Stimulated activated naive B cell treated with anti-CD40 and anti-IgM and Interleukin-4, amounts not matched to agents 10 μg/mL and 1 μg/mL and 100 μg/mL, for 72 hours (primary cell): ENCODE data around the gene UBTD1.
"Not testable (repeated sequence)": the region's sequence is repeated elsewhere in the genome, so short reads cannot be mapped to it uniquely, and the experiment has no call there.

Source experiments
- ATAC-seq, 2 donors: fragments of 150-1000 bp; cut with Tn5 transposase; replicated peaks; 2 replicates each; pipeline ENCODE4 v1.10.0; 2021; ENCODE audit warnings: moderate library complexity in 1 of 2
- DNase-seq: peaks from one replicate; pipeline ENCODE4 v3.0.0; 2021
- H3K27ac Mint-ChIP-seq: one replicate; pipeline ENCODE4 v1.8.0; 2022; ENCODE audit warnings: mild to moderate bottlenecking, mixed read lengths
- H3K27me3 Mint-ChIP-seq, 2 donors: one replicate each; pipeline ENCODE4 v1.8.0; 2022; ENCODE audit warnings: mixed read lengths in 2 of 2
- H3K36me3 Mint-ChIP-seq, 2 donors: one replicate each; pipeline ENCODE4 v1.8.0; 2022; ENCODE audit warnings: mixed read lengths in 2 of 2, mild to moderate bottlenecking in 1 of 2
- H3K4me1 Mint-ChIP-seq, 2 donors: one replicate each; pipeline ENCODE4 v1.8.0; 2022; ENCODE audit warnings: mixed read lengths in 2 of 2, mild to moderate bottlenecking in 1 of 2
- H3K4me3 Mint-ChIP-seq, 2 donors: one replicate each; pipeline ENCODE4 v1.8.0; 2022; ENCODE audit warnings: mild to moderate bottlenecking in 2 of 2, mixed read lengths in 2 of 2, moderate library complexity in 1 of 2
- H3K9me3 Mint-ChIP-seq, 2 donors: one replicate each; pipeline ENCODE4 v1.8.0; 2022; ENCODE audit warnings: mixed read lengths in 2 of 2, mild to moderate bottlenecking in 1 of 2

UBTD1 gene

DNA sequence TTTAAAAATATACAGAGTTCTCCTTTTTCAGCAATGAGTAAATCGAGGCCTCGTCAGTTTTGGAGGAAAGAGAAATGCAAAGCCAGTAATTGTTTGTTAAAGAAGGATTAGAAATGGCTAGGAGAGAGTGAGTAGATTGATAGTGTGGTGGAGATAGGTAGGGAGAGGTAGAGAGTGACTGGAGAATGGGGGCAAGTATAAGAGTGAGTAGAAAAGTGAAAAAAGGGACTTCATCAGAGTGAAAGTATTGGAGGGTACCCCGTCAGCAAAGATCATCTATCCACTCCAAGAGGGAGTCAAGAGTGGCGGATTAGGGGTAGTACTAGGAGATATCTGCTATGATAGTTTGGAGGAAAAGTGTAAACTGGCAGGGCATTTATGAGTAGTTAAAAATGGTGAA is 64.6 kb downstream of the UBTD1 start:
- H3K27ac Mint-ChIP-seq: no peak overlapping the region
- no peak for ATAC-seq

DNA sequence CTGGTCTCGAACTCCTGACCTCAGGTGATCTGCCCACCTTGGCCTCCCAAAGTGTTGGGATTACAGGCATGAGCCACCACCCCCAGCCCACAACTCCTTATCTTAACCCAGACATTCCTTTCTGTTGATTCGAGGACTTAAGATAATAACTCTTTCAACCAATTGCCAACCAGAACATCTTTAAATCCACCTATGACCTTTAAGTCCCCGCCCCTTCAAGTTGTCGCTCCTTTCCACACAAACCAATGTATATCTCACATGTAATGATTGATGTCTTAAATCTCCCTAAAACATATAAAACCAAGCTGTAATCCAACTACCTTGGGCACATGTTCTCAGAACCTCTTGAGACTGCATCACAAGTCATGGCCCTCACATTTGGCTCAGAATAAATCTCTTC is 66.1 kb downstream of the UBTD1 start:
- ATAC-seq (no peak), DNase-seq (no peak)
- Mint-ChIP-seq H3K4me3 (no peak overlapping the region), H3K4me1 (no peaks in the 10 kb centered on the region), H3K27me3 (no peaks in the 10 kb centered on the region), H3K27ac (no peak overlapping the region), H3K36me3 (peaks cover 0 to 1% of the 10 kb centered on the region in 2 donors), H3K9me3 (peaks cover 0 to 2% of the 10 kb centered on the region in 2 donors)

More for the DNA sequence above, 64.6 kb downstream of the UBTD1 start:
- Mint-ChIP-seq H3K9me3 (peaks cover 0 to 2% of the 10 kb centered on the region in 2 donors), H3K27me3 (no peaks in the 10 kb centered on the region), H3K4me3 (no peak overlapping the region), H3K4me1 (no peaks in the 10 kb centered on the region), H3K36me3 (peaks cover 0 to 1% of the 10 kb centered on the region in 2 donors)
- DNase-seq: no peak

GRCh38 chr10:97566336-97566996 is 67.7 kb downstream of the UBTD1 start:
- H3K4me1 Mint-ChIP-seq: no peaks in the 10 kb centered on the region
- no peak overlapping the region for H3K4me3 Mint-ChIP-seq
- H3K27me3 Mint-ChIP-seq: no peaks in the 10 kb centered on the region

GRCh38 chr10:97567891-97568290 is 69.2 kb downstream of the UBTD1 start:
- Mint-ChIP-seq H3K4me3 (no peak overlapping the region), H3K27ac (no peak overlapping the region), H3K4me1 (peaks cover 0 to 2% of the 10 kb centered on the region in 2 donors), H3K9me3 (no peaks in the 10 kb centered on the region), H3K36me3 (no peaks in the 10 kb centered on the region), H3K27me3 (peaks cover 0 to 2% of the 10 kb centered on the region in 2 donors)
- ATAC-seq: no peak
- no peak for DNase-seq

More at GRCh38 chr10:97566336-97566996, 67.7 kb downstream of the UBTD1 start:
- no peak for DNase-seq
- Mint-ChIP-seq H3K27ac (no peak overlapping the region), H3K36me3 (no peaks in the 10 kb centered on the region), H3K9me3 (peaks cover 0 to 2% of the 10 kb centered on the region in 2 donors)
- ATAC-seq: no peak

- Mint-ChIP-seq H3K27me3 (peaks cover 0 to 7% of the 10 kb centered on the region in 2 donors), H3K4me1 (peaks cover 0 to 2% of the 10 kb centered on the region in 2 donors), H3K27ac (no peak overlapping the region), H3K9me3 (no peaks in the 10 kb centered on the region), H3K36me3 (peaks cover 0 to 3% of the 10 kb centered on the region in 2 donors), H3K4me3 (no peak overlapping the region)
- ATAC-seq (no peak), DNase-seq (no peak)
These were observed 71.5 kb downstream of the UBTD1 start for GRCh38 chr10:97570146-97570788.

DNA sequence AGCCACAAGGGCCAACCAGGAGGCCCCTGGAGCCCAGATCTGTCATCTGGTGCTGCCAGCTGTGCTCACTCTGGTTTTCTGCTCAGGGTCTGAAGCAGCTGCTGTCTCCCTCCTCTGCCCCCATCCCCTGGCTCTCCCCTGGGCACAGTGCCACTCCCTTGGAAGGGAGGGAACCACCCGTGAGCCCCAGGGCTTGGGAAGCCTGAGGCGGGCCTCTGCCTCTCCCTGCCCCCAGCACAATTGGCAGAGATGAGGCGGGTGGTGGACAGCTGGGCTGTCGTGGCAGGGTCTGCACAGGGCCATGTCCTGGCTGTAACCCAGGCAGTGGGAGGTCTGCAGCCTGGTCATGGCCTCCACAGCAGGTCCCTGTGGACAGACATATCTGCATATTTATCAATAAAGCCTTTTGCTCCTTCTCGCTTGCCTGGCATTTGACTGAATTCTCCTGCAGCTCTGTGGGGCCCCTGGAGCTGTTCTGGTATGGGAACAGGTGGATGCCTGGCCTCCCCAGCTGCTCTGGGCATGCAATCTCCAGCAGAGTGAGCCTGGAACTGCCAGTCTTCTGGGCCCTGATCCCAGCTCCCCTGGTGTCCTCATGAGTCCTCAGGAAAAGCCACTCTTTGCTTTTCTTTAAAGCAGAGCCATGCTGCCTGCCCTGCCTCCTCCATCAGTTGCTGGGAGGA is 72.2 kb downstream of the UBTD1 start:
- no peak for ATAC-seq
- H3K36me3 Mint-ChIP-seq: peaks cover 0 to 3% of the 10 kb centered on the region in 2 donors
- no peaks in the 10 kb centered on the region for H3K9me3 Mint-ChIP-seq
- H3K4me3 Mint-ChIP-seq: no peak overlapping the region
- peaks cover 0 to 7% of the 10 kb centered on the region in 2 donors for H3K27me3 Mint-ChIP-seq
- H3K27ac Mint-ChIP-seq: no peak overlapping the region
- peaks cover under 1 to 2% of the 10 kb centered on the region in 2 donors for H3K4me1 Mint-ChIP-seq
- DNase-seq: no peak

GRCh38 chr10:97571622-97572021 is 72.9 kb downstream of the UBTD1 start:
- Mint-ChIP-seq H3K27me3 (peaks cover 0 to 7% of the 10 kb centered on the region in 2 donors), H3K9me3 (no peaks in the 10 kb centered on the region), H3K4me3 (no peak overlapping the region), H3K4me1 (peaks cover 2 to 4% of the 10 kb centered on the region in 2 donors), H3K27ac (no peak overlapping the region), H3K36me3 (peaks cover 0 to 3% of the 10 kb centered on the region in 2 donors)
- no peak for DNase-seq
- no peak for ATAC-seq

DNA sequence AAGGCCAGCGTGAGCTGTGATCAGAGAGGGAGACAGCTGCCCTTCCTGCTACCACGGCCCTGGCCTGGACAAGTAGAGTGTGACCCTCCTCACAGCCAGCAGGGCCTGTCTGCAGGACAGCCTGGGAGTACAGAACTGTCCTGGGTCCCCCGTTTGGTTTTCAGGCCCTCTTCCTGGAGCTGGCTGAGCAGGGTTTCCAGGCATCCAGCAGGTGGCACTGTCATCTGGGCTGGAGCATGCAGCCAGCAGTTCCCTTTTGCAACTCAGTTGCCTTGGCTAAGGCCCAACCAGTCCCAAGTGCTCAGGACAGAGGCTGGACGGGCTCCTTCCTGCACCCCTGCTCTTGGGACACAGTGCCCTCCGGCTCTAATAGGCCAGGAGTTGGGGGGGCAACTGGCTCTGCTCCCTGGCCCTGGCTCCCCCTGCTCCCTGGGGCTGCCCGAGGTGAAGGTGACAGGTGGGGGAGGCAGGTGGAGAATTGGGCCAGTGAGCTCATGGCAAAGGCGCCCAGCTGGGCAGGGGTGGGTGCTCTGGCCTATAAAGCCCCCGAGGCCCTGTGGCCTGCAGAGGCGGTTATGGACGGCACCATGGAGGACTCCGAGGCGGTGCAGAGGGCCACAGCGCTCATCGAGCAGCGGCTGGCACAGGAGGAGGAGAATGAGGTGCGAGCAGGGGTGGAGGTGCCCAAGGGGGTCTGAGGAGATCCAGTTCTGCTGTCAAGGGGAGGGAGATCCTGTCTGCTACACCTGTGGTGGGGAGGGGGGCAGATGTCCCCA is 73.7 kb downstream of the UBTD1 start, which contains the start of gene ANKRD2:
TSS of gene ANKRD2 (plus strand) at position 566 of the 776 bp plus-strand sequence. CDS start at position 576, 10 bp downstream.
- Mint-ChIP-seq H3K27ac (no peak within 1 kb of the TSS), H3K4me1 (peaks cover 2 to 4% of the 10 kb centered on the region in 2 donors), H3K9me3 (no peaks in the 10 kb centered on the region), H3K4me3 (no peak within 1 kb of the TSS), H3K27me3 (peaks cover 0 to 7% of the 10 kb centered on the region in 2 donors), H3K36me3 (peaks cover 0 to 3% of the 10 kb centered on the region in 2 donors)
- peak; percentile 54 for DNase-seq
- peak; percentile 90 to 94 for ATAC-seq

DNA sequence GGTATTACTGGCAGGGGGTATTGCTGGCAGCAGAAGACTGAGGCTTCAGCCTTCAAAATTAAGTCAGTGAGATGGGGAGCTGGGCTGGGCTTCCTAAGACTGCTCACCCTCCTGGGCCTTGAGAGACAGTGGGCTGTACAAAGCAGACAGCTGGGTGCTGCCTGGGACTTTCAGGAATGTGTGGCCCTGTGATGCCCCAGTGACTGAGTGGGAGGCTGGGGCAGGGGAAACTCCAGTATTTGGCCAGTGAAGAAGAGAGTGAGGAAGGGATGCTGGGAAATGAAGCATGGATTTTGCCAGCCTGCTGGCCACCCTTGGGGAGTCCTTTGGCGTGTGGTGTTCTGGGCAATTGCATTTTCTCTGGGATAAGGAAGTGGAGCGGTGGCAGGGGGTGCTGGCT is 74.3 kb downstream of the UBTD1 start:
- no peak overlapping the region for H3K27ac Mint-ChIP-seq
- no peak overlapping the region for H3K4me3 Mint-ChIP-seq
- no peaks in the 10 kb centered on the region for H3K9me3 Mint-ChIP-seq
- H3K4me1 Mint-ChIP-seq: peaks cover 2 to 4% of the 10 kb centered on the region in 2 donors
- peaks cover 0 to 13% of the 10 kb centered on the region in 2 donors for H3K27me3 Mint-ChIP-seq
- no peak for DNase-seq
- peaks cover 0 to 3% of the 10 kb centered on the region in 2 donors for H3K36me3 Mint-ChIP-seq
- ATAC-seq: no peak

GRCh38 chr10:97573672-97574071 is 74.9 kb downstream of the UBTD1 start:
- Mint-ChIP-seq H3K36me3 (peaks cover 0 to 3% of the 10 kb centered on the region in 2 donors), H3K9me3 (no peaks in the 10 kb centered on the region), H3K4me3 (no peak overlapping the region), H3K27me3 (peaks cover 0 to 13% of the 10 kb centered on the region in 2 donors), H3K4me1 (peaks cover 2 to 4% of the 10 kb centered on the region in 2 donors), H3K27ac (no peak overlapping the region)
- ATAC-seq (no peak), DNase-seq (no peak)

- H3K27me3 Mint-ChIP-seq: peaks cover 0 to 13% of the 10 kb centered on the region in 2 donors
- ATAC-seq (no peak), DNase-seq (no peak)
- no peaks in the 10 kb centered on the region for H3K9me3 Mint-ChIP-seq
- H3K4me1 Mint-ChIP-seq: peaks cover 2 to 4% of the 10 kb centered on the region in 2 donors
- no peak overlapping the region for H3K4me3 Mint-ChIP-seq
- peaks cover 0 to 3% of the 10 kb centered on the region in 2 donors for H3K36me3 Mint-ChIP-seq
- H3K27ac Mint-ChIP-seq: peak overlapping the region; percentile 42
These were observed 75.8 kb downstream of the UBTD1 start for GRCh38 chr10:97574374-97575126.

- peaks cover 0 to 3% of the 10 kb centered on the region in 2 donors for H3K36me3 Mint-ChIP-seq
- peaks cover 0 to 13% of the 10 kb centered on the region in 2 donors for H3K27me3 Mint-ChIP-seq
- H3K4me3 Mint-ChIP-seq: no peak overlapping the region
- H3K9me3 Mint-ChIP-seq: no peaks in the 10 kb centered on the region
- H3K4me1 Mint-ChIP-seq: peaks cover 2 to 4% of the 10 kb centered on the region in 2 donors
- DNase-seq: no peak
- no peak for ATAC-seq
- no peak overlapping the region for H3K27ac Mint-ChIP-seq
These were observed 76.5 kb downstream of the UBTD1 start for GRCh38 chr10:97575127-97575668.

DNA sequence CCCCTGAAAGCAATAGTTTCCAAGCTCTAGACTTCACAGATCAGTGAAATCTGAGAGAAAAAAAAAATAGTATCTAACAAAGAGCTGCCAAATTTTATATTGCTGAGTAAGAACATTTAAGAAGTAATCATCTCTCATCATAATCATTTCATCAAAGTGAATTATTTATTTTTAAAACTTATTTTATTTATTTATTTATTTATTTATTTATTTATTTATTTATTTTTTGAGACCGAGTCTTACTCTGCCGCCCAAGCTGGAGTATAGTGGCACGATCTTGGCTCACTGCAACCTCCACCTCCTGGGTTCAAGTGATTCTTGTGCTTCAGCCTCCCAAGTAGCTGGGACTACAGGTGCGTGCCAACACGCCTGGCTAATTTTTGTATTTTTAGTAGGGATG is 77.8 kb downstream of the UBTD1 start:
- not testable (repeated sequence) for H3K27ac Mint-ChIP-seq, H3K36me3 Mint-ChIP-seq, H3K9me3 Mint-ChIP-seq, DNase-seq, ATAC-seq, H3K4me3 Mint-ChIP-seq, H3K4me1 Mint-ChIP-seq
- H3K27me3 Mint-ChIP-seq: peaks cover 0 to 13% of the 10 kb centered on the region in 2 donors
